MCF 10A (cell line): ENCODE results near the gene TCF7L2. TPM values are rescaled to one million over a fixed set of nuclear protein-coding genes. Genes with fewer than 3 reads are reported as not detected.

Experiments
- BruUV-seq: library from RNA; stranded (reverse); fragments of 400-500 nt; replicated peaks from 2 replicates; lab custom pipeline; 2021; lab: Mats Ljungman, UMichigan
- CTCF ChIA-PET: fragments of 300-600 bp; sonication (Branson Sonifier 250); formaldehyde crosslinking; extraction: SDS; loops from one replicate; lab custom pipeline; 2021; ENCODE audit warnings: antibody characterized with exemption, inconsistent platforms; lab: Yijun Ruan, JAX
- POLR2A ChIA-PET: fragments of 300-600, 350-650 bp; sonication (Branson Sonifier 250); formaldehyde crosslinking; extraction: SDS; loops from one replicate; lab custom pipeline; 2020; ENCODE audit warnings: antibody characterized with exemption, inconsistent platforms; lab: Yijun Ruan, JAX
- DNase-seq: peaks from one replicate; pipeline ENCODE4 v3.0.0-alpha.2; 2018; ENCODE audit not compliant: unreplicated experiment
- H3K27ac Mint-ChIP-seq: one replicate; pipeline ENCODE4 v1.8.0; 2022; ENCODE audit warnings: mild to moderate bottlenecking, low read depth, mixed read lengths; ENCODE audit not compliant: unreplicated experiment
- H3K27me3 Mint-ChIP-seq: one replicate; pipeline ENCODE4 v1.8.0; 2022; ENCODE audit warnings: mixed read lengths; ENCODE audit not compliant: insufficient read depth, unreplicated experiment
- H3K36me3 Mint-ChIP-seq: one replicate; pipeline ENCODE4 v1.8.0; 2022; ENCODE audit warnings: mild to moderate bottlenecking, moderate library complexity, mixed read lengths; ENCODE audit not compliant: insufficient read depth, unreplicated experiment
- H3K4me1 Mint-ChIP-seq: one replicate; pipeline ENCODE4 v1.8.0; 2022; ENCODE audit warnings: mixed read lengths; ENCODE audit not compliant: insufficient read depth, unreplicated experiment
- H3K4me3 Mint-ChIP-seq: one replicate; pipeline ENCODE4 v1.8.0; 2022; ENCODE audit warnings: mild to moderate bottlenecking, moderate library complexity, mixed read lengths; ENCODE audit not compliant: unreplicated experiment
- H3K9me3 Mint-ChIP-seq: one replicate; pipeline ENCODE4 v1.8.0; 2022; ENCODE audit warnings: mixed read lengths; ENCODE audit not compliant: unreplicated experiment
- CTCF ChIP-seq: fragments of 200-600 bp; IDR thresholded peaks from one replicate; pipeline ENCODE4 v1.8.0; 2022; ENCODE audit warnings: antibody characterized with exemption, mild to moderate bottlenecking; ENCODE audit not compliant: unreplicated experiment
- intact Hi-C: fragments of 100-400 bp; cut with micrococcal nuclease; formaldehyde crosslinking; loops from 2 replicates; pipeline ENCODE4 v1.14.1; 2022
- total RNA-seq: library from RNA; stranded (reverse); gene quantifications from 2 replicates; pipeline ENCODE4 v1.2.3, GENCODE V29; 2022

TCF7L2 gene
- total RNA-seq, 1 experiment from 2014 or later = 25.2 TPM

- DNase-seq = no peak
- Mint-ChIP-seq H3K36me3 (no peaks in the 10 kb centered on the region), H3K4me3 (no peak overlapping the region), H3K27me3 (no peaks in the 10 kb centered on the region), H3K9me3 (no peaks in the 10 kb centered on the region), H3K4me1 (peaks cover 34% of the 10 kb centered on the region), H3K27ac (peak overlapping the region; percentile 92)
- ChIA-PET POLR2A (interaction anchor here (0.5 kb wide), 1 partner anchor 280 kb away, joined by 3 read pairs; no protein-coding TSS in a partner anchor), CTCF (no interaction called here)
- no peak for TF ChIP-seq CTCF
- intact Hi-C loops = loop anchor here (2.0 kb wide), 1 partner anchor 101 kb away; no protein-coding TSS in a partner anchor
- BruUV-seq = no TSS peak
Observed at GRCh38 chr10:112913661-112914287, 36.3 kb upstream of the TCF7L2 start.

DNA sequence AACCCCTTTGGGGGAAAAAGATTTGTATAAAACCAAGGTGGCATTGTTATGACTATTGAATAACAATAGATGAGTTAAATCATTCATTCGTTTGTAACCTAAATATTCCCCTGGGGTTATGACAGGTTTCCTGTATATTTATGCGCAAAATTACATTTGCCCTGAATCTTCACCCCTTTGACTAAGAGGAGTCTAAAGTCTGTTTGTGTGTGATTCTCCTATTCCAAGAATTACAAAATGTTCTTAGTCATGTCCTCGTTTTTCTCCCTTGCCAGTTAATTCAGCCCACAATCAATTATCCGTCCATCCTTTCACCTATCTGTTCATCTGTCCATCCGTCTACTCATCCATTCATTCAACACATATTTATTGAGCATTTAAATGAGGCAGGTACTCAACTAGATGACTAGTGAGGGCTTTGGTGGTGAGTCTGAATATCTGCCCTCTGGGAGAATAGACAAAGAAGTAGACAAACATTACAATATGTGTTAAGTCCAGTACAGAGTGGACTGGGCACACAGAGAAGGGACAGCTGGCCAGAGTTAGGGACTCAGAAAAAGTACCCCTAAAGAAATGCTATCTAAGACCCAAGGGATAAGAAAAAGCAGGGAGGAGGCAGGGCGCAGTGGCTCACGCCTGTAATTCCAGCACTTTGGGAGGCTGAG, 35.6 kb upstream of the TCF7L2 start:
- Mint-ChIP-seq H3K9me3 (no peaks in the 10 kb centered on the region), H3K4me1 (peaks cover 39% of the 10 kb centered on the region), H3K4me3 (peak overlapping the region; percentile 3), H3K27me3 (no peaks in the 10 kb centered on the region), H3K27ac (peak overlapping the region; percentile 92), H3K36me3 (no peaks in the 10 kb centered on the region)
- POLR2A ChIA-PET = interaction anchor here (1.4 to 1.7 kb wide), 3 partner anchors 14 to 101 kb away, joined by 3 to 11 read pairs (median 4); no protein-coding TSS in a partner anchor
- CTCF ChIA-PET = interaction anchor here (1.5 kb wide), 1 partner anchor 10 kb away, joined by 4 read pairs; no protein-coding TSS in a partner anchor
- intact Hi-C loops = loop anchor here (2.0 kb wide), 1 partner anchor 102 kb away; no protein-coding TSS in a partner anchor
- no TSS peak for BruUV-seq
- DNase-seq = peak; percentile 39
- no peak for TF ChIP-seq CTCF

DNA sequence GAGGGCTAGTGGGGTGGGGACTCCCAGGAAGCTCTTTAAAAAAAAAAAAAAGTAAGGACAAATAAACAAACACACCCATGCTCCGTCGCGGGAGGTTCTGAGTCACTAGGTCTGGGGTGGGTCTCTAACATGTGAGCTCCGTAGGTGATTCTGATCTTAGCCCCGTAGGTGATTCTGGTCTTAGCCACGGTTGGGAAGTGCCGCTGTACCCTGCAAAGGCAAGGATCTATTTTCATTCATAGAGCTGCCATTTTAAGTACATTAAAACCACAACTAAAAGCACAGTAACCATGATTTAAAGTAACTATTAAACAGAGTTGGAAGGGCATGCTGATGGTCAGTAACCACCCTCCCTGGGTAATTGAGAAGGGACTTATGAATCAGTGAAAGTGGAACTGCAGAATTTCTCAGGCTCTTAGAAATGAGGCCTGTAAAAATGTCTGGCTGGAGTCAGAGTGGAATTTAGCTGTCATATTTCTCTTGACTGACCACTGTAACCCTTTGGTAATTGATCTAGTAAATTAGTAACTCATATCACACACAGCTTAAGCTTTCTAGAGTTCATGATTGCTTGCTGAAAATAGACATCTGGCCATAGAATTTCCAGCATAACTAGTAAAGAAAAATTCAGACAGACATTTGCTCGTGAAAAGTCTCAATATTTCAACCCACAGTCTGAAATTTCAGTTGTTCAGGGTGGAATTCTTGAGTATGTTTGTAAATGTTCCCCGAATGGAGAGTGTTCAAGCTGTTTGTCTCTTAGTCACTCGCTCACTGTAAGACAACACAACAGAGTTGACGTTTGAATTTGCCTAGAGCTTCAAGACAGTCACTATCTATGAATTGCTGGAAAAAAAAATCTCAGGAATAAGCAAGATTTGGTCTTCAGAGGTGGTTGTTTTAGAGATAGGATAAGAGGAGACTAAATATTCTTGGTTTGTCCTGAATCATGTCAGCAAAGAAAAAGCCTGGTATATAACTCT, 34.2 kb upstream of the TCF7L2 start:
- BruUV-seq = TSS peak; percentile 79
- POLR2A ChIA-PET = interaction anchor here (0.6 to 1.7 kb wide), 13 partner anchors 8 to 282 kb away, joined by 3 to 11 read pairs (median 4); partner anchors contain the start of gene TCF7L2

More for the DNA sequence above, 34.2 kb upstream of the TCF7L2 start:
- no peak for TF ChIP-seq CTCF
- intact Hi-C loops = loop anchor here (2.0 kb wide), 1 partner anchor 103 kb away; no protein-coding TSS in a partner anchor
- peak; percentile 87 for DNase-seq
- peak overlapping the region; percentile 40 for H3K4me3 Mint-ChIP-seq
- peak overlapping the region; percentile 92 for H3K27ac Mint-ChIP-seq
- H3K4me1 Mint-ChIP-seq = peaks cover 46% of the 10 kb centered on the region
- no peaks in the 10 kb centered on the region for H3K36me3 Mint-ChIP-seq
- no peaks in the 10 kb centered on the region for H3K27me3 Mint-ChIP-seq
- CTCF ChIA-PET = interaction anchor here (0.5 to 1.5 kb wide), 12 partner anchors 11 to 720 kb away, joined by 3 to 5 read pairs (median 3); no protein-coding TSS in a partner anchor
- no peaks in the 10 kb centered on the region for H3K9me3 Mint-ChIP-seq
